ENCODE results near the gene CNTNAP2.

Gene CNTNAP2

GRCh38 chr7:146701166-146701565 lies 584.6 kb downstream of the CNTNAP2 start:
- DNase-seq: no peak

DNA sequence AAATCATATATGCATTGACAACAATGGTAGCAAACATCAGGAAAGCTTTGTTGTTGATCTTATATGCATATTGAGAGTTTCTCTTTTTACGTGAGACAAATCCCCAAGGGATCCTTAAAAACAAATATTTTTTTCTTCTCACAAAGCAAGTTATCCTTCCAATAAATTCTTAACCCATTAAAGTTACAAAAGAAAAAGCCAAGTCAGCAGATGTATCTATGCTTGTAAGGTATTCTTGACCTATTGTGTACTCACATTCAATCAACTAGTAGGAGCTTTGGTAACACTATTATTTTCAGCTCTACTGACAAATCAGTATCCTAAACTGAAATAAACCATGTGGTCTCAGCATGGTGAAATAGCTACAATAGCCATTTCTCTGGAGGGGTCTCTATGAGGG lies 586.3 kb downstream of the CNTNAP2 start:
- DNase-seq: no peak

- DNase-seq: no peak
Observed at GRCh38 chr7:146709451-146710027, 592.9 kb downstream of the CNTNAP2 start.

DNA sequence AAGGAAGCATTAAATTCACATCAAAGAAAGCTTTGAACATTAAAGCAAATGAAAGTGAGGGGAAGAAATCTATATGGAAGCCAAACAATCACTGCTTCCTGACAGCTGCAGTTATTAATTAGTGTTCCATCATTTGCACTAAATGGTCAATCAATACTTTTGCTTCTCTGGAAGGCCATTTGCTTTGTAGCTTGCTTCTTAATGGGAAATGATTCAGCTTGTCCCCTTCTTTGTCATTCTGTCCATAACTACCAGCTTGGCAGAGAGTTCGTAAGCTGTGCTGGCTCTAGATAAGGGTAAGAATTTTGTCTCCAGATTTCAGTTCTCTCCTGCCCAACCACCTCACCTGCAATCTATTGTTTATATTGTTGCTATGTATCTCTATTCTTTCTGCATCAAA lies 596.6 kb downstream of the CNTNAP2 start:
- DNase-seq: no peak

GRCh38 chr7:146713934-146714333 lies 597.3 kb downstream of the CNTNAP2 start:
- no peak for DNase-seq

DNA sequence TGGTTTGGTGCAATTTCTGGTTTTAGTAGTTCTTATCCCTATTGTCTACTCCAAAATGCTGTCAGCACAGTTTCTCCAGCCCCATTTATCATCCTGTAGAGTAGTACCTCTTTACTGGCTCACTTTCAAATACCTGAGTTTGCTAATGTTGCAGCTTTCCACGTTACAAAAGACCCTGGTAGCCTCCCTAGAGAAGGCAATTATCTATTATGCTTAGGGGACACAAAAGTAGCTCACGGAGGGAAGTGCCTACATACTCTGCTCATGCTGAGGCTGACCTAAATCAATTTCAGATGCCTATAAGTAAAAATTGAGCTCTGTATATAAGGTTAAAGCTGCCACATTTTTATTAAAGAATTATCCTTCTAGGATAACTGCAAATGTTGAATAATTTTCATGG lies 603.6 kb downstream of the CNTNAP2 start:
- peak; percentile 26 for DNase-seq

DNA sequence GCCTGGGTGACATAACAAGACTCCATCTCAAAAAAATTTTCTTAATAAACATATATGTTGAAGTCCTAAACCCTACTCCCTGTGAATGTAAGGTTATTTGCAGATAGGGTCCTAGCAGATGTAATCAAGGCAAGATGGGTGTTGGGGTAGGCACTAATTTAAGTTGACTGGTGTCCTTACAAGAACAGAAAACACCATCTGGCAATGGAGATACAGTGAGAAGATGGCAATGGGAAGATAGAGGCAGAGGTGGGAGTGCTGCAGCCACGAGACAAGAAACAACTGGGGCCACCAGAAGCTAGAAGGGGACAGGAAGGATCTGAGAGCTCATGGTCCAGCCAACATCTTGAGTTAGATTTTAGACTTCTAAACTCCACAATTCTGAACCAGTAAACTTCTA lies 606.4 kb downstream of the CNTNAP2 start:
- no peak for DNase-seq

DNA sequence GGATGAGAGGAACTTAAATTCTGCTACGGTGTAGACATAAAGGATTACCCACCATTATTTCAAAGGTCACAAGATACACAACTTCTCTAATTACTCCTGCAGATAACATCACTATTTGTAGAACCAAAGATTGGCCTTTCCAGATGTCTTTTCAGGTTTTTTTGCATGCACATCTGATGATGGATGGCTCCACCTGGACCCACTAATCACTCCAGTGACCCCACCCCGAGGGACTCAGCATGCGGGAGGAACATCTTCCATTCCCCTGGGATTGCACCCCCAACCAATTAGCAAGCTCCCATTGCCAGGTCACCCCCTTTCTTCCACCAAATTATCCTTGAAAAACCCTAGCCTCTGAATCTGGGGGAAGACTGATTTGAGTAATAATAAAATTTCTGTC lies 608.9 kb downstream of the CNTNAP2 start:
- no peak for DNase-seq

DNA sequence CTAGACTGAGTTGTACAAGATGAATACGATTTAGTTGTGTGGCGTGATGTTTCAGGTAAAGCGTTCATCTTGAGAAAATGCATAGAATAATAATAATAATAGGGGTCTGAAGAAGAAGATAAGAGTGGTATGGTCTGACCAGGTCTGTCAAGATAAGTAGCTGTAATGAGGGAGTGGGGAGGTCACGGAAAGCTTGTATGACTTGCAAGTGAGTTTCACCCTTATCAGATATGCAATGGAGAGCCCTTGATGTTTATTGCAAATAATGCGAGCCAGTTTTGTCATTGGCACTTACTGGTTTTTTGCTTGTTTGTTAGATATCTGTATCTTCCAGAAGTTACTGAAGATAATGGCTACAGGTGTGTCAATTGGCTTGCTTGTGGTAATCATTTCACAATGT lies 611.5 kb downstream of the CNTNAP2 start:
- DNase-seq: no peak

GRCh38 chr7:146728611-146729010 lies 612.0 kb downstream of the CNTNAP2 start:
- DNase-seq: no peak

DNA sequence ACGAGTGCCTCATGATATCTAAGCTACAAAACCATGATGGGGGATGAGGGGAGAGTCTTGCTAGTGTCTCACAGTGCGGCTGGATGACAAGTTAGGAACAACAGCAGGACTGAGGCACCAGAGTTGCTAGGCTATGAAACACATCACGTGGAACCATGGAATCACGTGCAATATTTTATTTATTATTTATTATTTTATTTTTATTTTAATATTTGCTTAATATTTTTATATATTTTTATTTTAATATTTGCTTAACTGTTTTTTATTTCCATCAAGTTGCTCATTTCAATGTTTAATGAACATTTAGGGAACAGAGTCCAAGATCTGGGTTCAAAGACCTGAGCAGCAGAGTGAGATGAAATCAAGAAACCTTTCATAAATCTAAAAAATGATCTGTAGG lies 614.6 kb downstream of the CNTNAP2 start:
- DNase-seq: no peak

- DNase-seq: no peak
Observed at GRCh38 chr7:146735992-146736391, 619.4 kb downstream of the CNTNAP2 start.

DNA sequence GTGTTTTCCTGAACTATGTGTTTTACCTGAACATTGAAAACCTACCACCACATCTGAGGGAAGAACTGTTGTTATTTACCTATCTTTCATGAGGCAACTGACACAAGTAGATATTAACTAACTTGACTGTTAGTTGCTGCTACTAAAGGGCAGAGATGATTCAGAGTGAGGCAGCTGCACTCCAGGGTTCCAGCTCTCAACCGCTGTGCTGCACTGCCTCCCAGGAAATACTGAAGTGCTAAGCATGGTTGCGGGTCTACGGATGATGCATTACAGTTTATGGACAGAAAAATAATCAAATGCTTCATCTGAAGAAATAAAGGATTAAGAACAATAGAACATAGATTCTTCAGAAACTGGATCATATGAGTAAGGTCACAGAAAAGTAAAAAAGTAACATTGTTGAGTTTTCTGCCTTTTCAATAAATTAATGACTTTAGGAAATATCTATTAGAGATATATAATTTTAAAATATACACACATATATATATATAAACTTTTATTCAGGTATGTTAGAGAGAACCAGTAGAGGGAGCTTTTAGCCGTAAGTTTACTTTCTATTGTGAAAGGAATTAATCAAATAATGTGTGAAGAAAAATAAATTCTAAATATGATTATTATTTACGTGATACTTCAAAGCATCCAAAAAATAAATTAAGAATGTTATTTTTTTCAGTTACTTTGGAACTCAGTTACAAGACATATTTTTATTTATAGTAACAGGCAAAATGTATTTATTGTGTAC lies 620.0 kb downstream of the CNTNAP2 start:
- no peak for DNase-seq

GRCh38 chr7:146740039-146740438 lies 623.4 kb downstream of the CNTNAP2 start:
- no peak for DNase-seq

DNA sequence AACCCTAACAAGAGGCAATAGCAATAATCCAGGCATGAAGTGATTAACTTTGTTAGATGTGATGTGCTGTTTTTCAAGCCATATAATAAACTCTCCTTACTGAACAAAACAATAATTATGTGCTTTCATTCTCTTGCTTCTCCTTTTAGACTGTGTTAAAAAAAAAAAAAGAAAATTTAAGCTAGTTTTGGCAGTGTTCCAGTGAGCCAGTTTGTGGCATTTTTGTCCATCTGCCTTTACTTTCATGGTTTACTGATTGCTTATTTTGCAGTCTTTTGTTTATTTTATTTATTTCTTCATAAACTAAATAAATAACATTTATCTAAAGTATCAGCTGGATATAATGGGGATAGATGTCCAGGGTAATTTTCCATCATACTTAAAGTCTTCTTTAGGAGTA lies 625.3 kb downstream of the CNTNAP2 start:
- DNase-seq: peak; percentile 14

GRCh38 chr7:146754385-146754784 lies 637.8 kb downstream of the CNTNAP2 start:
- no peak for DNase-seq

DNA sequence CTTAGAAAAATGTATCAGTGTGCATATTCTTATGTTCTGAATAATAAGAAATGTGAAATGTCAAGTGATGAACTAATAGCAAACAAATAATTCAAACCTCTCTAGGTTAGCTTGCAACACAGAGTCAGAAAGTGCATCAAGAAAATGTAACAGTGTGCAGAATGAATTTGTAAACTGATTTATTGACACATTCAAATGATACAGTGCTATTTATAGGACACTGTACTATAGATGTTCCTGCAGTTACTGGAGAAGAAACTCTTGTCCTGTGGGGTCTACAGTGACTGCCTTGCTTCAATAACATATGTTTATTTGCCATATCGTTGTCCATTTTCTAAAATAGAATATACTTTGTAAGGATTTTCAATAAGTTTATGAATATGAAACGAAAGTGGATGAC lies 639.0 kb downstream of the CNTNAP2 start:
- DNase-seq: no peak

GRCh38 chr7:146764458-146764857 lies 647.9 kb downstream of the CNTNAP2 start:
- DNase-seq: no peak

DNA sequence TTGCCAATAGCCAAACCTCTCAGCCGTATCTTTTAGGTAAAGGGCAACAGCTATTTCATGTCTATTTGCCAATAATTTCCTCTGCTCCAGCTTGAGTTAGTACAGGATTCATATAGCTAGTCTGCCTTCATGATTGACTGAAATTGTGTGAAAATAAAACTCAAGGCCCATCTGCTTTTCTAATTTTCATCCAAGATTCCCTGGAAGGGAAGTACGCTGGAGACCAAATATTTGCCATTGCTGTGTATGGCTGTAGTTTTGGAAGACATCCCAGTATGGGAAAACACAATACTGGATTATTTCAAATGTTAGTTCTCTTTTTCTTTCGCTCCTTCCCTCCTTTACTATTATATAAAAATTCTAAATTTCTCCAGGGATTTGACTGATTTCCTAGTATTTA lies 652.4 kb downstream of the CNTNAP2 start:
- no peak for DNase-seq

DNA sequence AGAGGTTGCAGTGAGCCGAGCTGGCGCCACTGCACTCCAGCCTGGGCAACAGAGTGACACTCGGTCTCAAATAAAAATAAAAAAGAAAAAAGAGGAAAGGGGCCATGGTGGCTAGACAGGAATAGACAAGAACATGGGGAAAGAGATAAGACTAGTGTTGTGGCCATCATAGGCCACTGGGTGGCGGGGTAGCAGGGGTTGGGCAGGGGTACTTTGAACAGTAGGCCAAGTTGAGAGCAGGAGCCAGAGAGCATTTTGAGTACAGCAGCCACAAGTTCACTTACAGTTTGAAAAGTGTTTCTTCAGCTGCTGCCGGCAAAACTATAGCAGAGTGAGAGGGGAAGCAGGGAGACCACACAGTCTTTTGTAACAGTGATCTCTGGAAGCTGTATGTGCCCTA lies 656.0 kb downstream of the CNTNAP2 start:
- no peak for DNase-seq

DNA sequence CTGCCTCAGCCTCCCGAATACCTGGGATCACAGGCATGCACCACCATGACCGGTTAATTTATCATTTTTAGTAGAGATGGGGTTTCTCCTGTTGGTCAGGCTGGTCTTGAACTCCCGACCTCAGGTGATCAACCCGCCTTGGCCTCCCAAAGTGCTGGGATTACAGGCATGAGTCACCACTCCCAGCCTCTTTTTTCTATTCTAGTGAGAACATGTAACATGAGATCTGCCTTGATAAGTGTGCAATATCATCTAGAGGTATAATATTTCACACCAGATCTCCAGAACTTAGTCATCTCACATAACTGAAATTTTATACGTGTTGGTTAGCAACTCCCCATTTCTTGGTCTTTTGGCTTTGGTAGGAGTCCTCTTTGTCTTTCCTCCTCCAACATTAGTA lies 656.9 kb downstream of the CNTNAP2 start:
- no peak for DNase-seq

GRCh38 chr7:146781352-146782116 lies 664.9 kb downstream of the CNTNAP2 start:
- no peak for DNase-seq

- DNase-seq: no peak
Observed at GRCh38 chr7:146787266-146787665, 670.7 kb downstream of the CNTNAP2 start.

DNA sequence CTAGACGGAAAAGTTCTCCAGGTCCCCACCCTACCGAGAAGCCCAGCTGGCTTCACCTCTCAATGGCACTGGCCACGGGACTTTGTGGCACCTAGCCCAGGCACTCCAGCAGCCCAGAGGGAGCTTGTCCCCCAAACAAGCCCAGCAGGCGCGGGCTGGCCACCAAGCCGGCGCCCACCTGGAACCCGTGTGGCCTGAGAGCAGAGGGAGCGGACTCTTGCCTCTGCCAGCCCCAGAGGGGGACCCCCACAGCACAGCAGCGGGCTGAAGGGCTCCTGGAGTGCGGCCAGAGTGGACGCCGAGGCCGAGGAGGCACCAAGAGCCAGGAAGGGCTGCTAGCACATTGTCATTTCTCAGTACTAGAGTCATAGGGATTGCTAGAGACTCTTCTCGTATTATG lies 671.4 kb downstream of the CNTNAP2 start:
- DNase-seq: no peak

All from NCI-H1105 (cell line).